Thoracic aorta endothelial cell (primary cell): ENCODE results near the gene CNOT2. TPM values are rescaled to one million over a fixed set of nuclear protein-coding genes. Genes with fewer than 3 reads are reported as not detected.

ENCODE experiments used
- total RNA-seq: library from RNA; depleted of rRNA; stranded (reverse); fragments of >200 nt; gene quantifications from 2 replicates; pipeline ENCODE4 v1.2.3, GENCODE V29; 2012

The CNOT2 gene, protein sequence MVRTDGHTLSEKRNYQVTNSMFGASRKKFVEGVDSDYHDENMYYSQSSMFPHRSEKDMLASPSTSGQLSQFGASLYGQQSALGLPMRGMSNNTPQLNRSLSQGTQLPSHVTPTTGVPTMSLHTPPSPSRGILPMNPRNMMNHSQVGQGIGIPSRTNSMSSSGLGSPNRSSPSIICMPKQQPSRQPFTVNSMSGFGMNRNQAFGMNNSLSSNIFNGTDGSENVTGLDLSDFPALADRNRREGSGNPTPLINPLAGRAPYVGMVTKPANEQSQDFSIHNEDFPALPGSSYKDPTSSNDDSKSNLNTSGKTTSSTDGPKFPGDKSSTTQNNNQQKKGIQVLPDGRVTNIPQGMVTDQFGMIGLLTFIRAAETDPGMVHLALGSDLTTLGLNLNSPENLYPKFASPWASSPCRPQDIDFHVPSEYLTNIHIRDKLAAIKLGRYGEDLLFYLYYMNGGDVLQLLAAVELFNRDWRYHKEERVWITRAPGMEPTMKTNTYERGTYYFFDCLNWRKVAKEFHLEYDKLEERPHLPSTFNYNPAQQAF
- total RNA-seq, result 199 and 201 TPM in 2 replicates

DNA sequence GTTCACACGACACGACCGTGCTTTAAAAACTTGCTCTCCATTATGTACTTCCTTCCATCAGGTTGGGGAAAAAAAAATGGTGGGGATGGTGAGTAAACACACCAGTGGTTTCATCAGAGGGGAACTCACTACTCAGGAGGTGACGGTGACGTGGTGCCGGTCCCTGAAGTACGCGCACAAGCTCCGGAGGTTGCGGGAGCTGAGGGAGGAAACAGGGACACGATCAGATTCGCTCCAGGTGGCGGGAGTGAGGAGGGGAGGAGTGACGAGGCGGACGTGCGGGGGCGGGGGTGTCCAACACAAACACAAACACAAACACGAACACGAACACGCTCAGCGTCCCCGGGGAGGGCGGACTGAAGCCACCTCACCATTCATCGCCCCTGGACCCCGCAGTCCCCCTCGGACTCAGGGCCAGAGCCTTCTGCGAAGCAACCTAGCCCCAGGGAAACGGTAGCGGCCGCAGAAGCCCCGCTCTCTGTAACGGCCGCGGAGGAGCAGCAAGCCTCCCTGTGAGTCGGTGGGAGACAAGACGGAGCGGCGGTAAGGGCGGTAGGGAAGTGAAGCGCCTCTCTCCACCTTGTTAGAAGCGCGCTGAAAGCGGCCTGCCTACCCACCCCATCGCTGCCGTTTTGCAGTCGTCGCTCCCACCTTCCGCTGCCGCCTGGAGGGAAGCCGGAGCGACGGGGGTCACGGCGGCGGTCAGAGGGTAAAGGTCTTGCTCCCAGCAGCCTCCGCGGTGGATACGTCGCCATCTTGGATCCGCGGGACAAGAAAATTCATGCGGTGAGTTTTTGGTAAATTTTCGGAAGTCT lies at the start of gene CNOT2:
Gene CNOT2 (plus strand): TSS at position 739 of the 815 bp plus-strand sequence. CDS start 34,794 bp downstream, outside the sequence.

DNA sequence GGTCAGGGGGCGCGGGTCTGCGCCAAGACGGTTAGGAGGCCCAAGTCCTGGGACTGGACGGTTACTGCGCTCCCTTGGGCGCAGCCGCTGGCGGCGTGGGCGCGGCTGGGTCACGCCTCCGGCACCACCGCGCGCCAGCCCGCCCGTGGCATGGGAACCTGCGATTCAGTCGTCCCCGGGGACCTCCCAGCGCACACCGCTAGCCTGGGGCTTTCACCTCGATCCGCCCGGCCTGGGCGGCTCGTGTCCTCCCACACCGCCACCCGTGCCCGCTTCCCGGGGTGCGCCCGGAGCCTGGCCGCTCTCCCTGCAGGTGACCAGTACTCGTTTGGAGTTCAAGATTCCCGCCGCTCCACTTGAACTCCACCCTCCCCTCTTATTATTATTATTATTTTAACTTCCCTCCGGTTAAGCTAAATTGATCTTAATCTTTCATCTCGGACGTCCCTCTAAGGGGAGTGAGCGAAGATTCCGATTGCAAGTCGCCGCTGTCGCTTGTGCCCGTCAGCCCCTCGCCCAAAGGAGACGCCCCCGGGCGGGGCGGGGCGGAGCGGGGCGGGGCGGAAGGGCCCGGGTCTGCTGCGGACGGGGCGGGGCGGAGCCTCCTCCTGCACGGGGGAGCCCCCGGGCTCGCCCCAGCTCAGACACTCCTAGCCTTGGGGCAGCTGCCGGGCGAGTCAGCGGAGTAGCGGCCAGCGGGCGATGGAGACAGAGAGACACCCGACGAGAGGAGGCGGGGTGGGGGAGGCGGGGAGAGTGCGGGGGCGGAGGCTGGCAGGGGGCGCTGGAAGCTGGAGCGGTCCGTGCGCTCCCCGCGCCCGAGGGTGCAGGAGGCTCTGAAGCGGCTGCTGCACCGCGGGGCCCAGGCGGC lies 122.7 kb downstream of the CNOT2 start, which contains the start of gene KCNMB4:
Gene KCNMB4 (plus strand): TSS at position 643 of the 871 bp plus-strand sequence. CDS start 445 bp downstream, outside the sequence.

Other genes with a start within 250 kb of the CNOT2 start
- 1.8 and 1.9 TPM in 2 replicates for gene KCNMB4, start 122.9 kb downstream of the CNOT2 start, total RNA-seq